T-helper 1 cell (primary cell): ENCODE data around the gene ALDH9A1.

Experiments
- DNase-seq, 5 donors: peaks; one replicate each; pipeline ENCODE4 v3.0.0-alpha.2; 2012 to 2020

Gene ALDH9A1

DNA sequence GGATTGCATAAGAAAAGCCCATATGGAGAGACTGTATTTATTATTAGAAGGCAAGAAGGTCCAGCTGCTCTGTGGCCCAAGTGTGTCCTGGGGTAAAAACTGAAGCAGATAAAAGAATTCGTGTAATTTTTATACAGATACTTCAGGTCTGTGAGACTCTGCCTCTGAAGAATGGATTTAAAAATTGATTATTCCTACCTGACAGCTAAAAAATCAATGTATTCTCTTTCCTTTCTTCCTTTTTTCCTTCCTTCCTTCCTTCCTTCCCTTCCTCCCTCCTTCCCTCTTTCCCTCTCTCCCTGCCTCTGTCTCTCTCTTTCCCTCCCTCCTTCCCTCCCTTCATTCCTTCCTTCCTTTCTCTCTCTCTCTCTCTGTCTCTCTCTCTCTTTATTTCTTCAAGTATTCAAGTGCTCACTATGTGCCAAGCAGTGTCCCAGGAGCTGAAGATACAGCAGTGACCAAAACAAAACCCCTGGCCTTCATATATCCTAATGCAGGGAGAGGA is 78.7 kb downstream of the ALDH9A1 start:
- no peak for DNase-seq

DNA sequence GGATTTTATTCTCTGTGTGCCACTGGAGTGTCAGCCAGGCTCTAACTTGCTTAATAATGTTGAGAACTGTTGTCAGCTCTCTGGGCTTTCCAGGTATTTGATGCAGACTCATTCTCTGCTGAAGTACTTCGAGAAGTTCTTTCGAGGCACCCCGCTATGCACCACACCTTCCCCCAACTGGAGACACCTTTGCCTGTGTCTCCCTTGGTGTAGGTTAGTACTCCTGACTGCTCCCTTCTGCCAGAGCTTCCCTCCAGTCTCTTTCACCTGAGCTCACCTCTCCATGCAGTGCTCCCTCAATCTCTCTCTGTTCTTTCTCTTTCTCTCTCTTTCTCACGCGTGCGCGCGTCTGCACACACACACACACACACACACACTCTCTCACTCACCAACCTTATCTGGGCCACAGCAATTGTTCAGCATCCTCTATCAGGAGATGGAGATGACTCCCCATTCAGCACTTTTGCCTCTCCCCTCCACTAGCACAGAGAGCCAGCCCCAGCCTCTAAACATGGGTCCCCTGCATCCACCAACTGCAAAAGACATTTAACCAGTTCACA is 81.3 kb downstream of the ALDH9A1 start:
- DNase-seq, result no peak

DNA sequence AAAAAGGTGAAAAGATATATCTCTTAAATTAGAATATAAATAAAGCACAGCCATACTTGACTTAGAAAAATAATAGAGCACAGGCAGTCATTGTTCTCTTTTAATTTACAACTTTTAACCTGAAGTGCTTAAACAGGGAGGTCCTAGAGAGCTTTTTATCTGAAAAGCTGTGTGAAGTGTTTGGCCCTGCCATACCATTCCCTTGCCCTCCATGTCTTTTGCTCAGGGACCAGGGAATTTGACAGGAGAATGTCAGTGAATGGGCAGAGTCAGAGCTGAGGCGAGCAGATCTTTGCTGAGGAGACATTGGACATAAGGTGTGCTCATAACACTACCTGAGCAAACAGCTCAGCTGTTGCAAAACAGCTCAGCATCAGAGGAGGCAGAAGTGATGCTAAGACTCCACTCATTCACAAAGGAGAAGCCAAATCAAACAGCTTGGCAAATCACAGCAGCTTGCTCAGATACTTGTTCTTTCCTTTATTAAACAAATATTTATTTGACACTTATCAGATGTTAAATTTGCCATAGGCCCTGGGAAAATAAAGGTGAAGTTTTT is 82.2 kb downstream of the ALDH9A1 start:
- DNase-seq, result no peak
